Measurements from ENCODE around the gene NBL1. TPM values are rescaled to one million over a fixed set of nuclear protein-coding genes. Genes with fewer than 3 reads are reported as not detected.

NBL1 gene
- total and polyA plus RNA-seq, 4 donors, result 0.72 to 4.4 (median 1.7) TPM

DNA sequence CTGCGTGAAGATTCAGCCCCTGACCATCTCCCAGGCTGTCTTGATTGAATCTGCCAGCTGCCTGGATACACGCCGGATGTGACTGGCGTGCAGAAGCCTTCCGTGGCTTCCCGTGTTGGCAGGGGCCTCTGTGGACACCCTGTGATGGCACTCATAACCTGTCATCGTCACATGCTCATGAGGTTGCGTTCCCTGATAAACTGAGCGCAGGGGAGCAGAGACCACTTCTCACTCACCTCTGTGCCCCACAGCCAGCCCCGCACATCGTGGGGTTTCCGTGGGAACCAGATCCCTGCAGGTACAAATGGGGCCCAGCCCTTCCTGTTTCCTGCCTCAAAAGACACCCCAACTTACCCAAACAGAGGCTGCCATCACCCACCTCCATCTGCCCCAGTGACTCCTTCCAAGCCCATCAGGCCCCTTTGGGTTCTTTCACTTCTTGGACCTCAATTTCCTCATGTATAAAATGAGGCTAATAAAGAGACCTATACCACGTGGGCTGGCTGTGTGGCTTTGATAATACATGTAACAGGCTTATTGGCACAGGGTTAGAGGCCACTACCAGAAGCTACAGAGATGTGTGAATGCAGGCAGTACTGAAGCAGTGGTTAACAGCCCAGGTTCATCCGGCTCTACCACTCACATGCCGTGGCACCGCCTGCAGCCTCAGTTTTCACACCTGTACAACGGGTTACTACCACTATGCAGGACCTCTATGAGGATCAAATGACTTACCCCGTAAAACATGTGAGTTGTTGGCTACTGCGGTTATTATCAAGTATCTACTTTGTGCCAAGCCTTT, 44.1 kb downstream of the NBL1 start:
- Histone ChIP-seq H3K9ac (ENCODE audit: low read depth in 1 of 2, low read length in 2 of 2) (no peak overlapping the region), H3K36me3 (ENCODE audit: control insufficient read depth in 4 of 4, insufficient read depth in 3 of 4, low read depth in 1 of 4, low read length in 3 of 4) (peaks cover 0 to 8% (median 4%) of the 10 kb centered on the region in 4 donors), H3K4me3 (ENCODE audit: low read depth in 1 of 3, low read length in 3 of 3) (no peak overlapping the region), H3K4me1 (ENCODE audit: control insufficient read depth in 4 of 4, insufficient read depth in 4 of 4, low read length in 3 of 4) (no peaks in the 10 kb centered on the region), H3K27ac (ENCODE audit: low read depth in 1 of 2, low read length in 2 of 2) (no peak overlapping the region), H3K9me3 (ENCODE audit: control insufficient read depth in 4 of 4, low read length in 3 of 4) (no peaks in the 10 kb centered on the region), H3K27me3 (ENCODE audit: control insufficient read depth in 4 of 4, insufficient read depth in 4 of 4, low read length in 3 of 4) (no peaks in the 10 kb centered on the region)
- DNase-seq (ENCODE audit: low spot score), result no peak
- 93% methylated on average over 19 of the region's 19 CpGs for WGBS
- TF ChIP-seq, protein P1, sequence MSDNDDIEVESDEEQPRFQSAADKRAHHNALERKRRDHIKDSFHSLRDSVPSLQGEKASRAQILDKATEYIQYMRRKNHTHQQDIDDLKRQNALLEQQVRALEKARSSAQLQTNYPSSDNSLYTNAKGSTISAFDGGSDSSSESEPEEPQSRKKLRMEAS (IDR thresholded peaks at IDR 0.05), result no peak
- TF ChIP-seq HNF4A (conservative IDR thresholded peaks at IDR 0.05) (no peak), RXRA (IDR thresholded peaks at IDR 0.05) (no peak), HNF4G (IDR thresholded peaks at IDR 0.05) (no peak), NR2F2 (IDR thresholded peaks at IDR 0.05) (no peak), RAD21 (IDR thresholded peaks at IDR 0.05) (no peak)

DNA sequence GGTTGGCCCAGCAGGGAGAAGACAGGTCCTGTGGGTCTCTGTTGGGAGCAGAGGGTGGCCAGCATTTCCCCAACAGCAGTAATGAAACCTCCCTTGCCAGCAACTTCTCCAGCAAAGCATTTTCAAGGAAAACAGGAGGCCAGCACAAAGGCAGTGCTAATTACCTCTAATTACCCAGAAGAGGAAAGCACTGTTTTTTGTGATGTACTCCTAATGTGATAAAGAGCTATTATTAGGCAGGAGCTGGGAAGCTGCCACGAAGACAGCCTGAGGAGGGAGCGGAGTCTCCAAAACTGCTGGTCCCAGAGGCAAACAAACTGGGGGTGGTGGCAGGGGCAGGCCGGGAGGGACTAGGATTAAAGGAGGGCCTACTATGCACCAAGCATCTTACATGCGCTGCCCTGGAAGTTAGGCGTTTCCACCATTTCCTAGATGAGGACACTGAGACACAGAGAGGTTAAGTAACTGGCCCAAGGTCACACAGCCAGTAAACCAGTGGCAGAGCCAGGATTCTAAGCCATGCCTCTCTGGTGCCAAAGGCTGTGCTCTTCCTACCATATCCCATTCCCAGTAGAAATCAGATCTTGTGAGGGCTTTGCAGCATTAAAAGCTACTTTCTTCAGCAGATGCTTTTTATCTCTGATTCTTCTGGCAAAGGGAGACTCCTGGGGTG, 45.1 kb downstream of the NBL1 start:
- no peaks in the 10 kb centered on the region for H3K27me3 ChIP-seq (ENCODE audit: control insufficient read depth in 4 of 4, insufficient read depth in 4 of 4, low read length in 3 of 4)
- TF ChIP-seq FOXA2 (IDR thresholded peaks at IDR 0.05), result no peak
- TF ChIP-seq GABPA (IDR thresholded peaks at IDR 0.05 in 1 of 2, conservative IDR thresholded peaks at IDR 0.05 in 1 of 2), result no peak
- TF ChIP-seq JUND (IDR thresholded peaks at IDR 0.05), result no peak
- TF ChIP-seq, protein P2, sequence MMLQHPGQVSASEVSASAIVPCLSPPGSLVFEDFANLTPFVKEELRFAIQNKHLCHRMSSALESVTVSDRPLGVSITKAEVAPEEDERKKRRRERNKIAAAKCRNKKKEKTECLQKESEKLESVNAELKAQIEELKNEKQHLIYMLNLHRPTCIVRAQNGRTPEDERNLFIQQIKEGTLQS (IDR thresholded peaks at IDR 0.05), result no peak
- TF ChIP-seq, protein P3, sequence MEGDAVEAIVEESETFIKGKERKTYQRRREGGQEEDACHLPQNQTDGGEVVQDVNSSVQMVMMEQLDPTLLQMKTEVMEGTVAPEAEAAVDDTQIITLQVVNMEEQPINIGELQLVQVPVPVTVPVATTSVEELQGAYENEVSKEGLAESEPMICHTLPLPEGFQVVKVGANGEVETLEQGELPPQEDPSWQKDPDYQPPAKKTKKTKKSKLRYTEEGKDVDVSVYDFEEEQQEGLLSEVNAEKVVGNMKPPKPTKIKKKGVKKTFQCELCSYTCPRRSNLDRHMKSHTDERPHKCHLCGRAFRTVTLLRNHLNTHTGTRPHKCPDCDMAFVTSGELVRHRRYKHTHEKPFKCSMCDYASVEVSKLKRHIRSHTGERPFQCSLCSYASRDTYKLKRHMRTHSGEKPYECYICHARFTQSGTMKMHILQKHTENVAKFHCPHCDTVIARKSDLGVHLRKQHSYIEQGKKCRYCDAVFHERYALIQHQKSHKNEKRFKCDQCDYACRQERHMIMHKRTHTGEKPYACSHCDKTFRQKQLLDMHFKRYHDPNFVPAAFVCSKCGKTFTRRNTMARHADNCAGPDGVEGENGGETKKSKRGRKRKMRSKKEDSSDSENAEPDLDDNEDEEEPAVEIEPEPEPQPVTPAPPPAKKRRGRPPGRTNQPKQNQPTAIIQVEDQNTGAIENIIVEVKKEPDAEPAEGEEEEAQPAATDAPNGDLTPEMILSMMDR (IDR thresholded peaks at IDR 0.05; ENCODE audit: low read depth, low read length, missing input control), result no peak
- no peak for TF ChIP-seq RXRA (IDR thresholded peaks at IDR 0.05)
- DNase-seq (ENCODE audit: low spot score), result no peak
- no peak overlapping the region for H3K27ac ChIP-seq (ENCODE audit: low read depth in 1 of 2, low read length in 2 of 2)
- H3K9ac ChIP-seq (ENCODE audit: low read depth in 1 of 2, low read length in 2 of 2), result no peak overlapping the region
- WGBS, result 88% methylated on average over 5 of the region's 5 CpGs
- H3K9me3 ChIP-seq (ENCODE audit: control insufficient read depth in 4 of 4, low read length in 3 of 4), result no peaks in the 10 kb centered on the region
- no peaks in the 10 kb centered on the region for H3K4me1 ChIP-seq (ENCODE audit: control insufficient read depth in 4 of 4, insufficient read depth in 4 of 4, low read length in 3 of 4)
- peaks cover 0 to 15% (median 5%) of the 10 kb centered on the region in 4 donors for H3K36me3 ChIP-seq (ENCODE audit: control insufficient read depth in 4 of 4, insufficient read depth in 3 of 4, low read depth in 1 of 4, low read length in 3 of 4)
- no peak overlapping the region for H3K4me3 ChIP-seq (ENCODE audit: low read depth in 1 of 3, low read length in 3 of 3)

DNA sequence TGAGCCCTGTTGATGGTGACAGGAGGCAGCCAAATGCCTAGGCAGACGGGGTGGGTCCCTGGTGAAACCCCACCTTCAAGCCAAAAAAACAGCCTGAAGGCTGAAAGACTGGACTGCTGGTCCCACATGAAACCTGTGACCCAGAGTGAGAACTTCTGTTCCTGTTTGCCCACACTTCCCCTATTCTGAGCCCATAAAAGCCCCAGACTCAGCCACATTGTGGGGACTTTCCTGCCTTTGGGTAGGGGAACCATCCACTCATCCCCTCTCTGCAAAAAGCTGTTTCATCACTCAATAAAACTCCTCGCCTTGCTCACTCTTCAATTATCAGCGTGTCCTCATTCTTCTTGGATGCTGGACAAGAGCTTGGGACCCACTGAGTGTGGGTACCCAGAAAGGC, 45.7 kb downstream of the NBL1 start:
- no peaks in the 10 kb centered on the region for H3K9me3 ChIP-seq (ENCODE audit: control insufficient read depth in 4 of 4, low read length in 3 of 4)
- no peaks in the 10 kb centered on the region for H3K4me1 ChIP-seq (ENCODE audit: control insufficient read depth in 4 of 4, insufficient read depth in 4 of 4, low read length in 3 of 4)
- no peak overlapping the region for H3K27ac ChIP-seq (ENCODE audit: low read depth in 1 of 2, low read length in 2 of 2)
- peaks cover 0 to 21% (median 8%) of the 10 kb centered on the region in 4 donors for H3K36me3 ChIP-seq (ENCODE audit: control insufficient read depth in 4 of 4, insufficient read depth in 3 of 4, low read depth in 1 of 4, low read length in 3 of 4)
- no peak overlapping the region for H3K4me3 ChIP-seq (ENCODE audit: low read depth in 1 of 3, low read length in 3 of 3)
- no peaks in the 10 kb centered on the region for H3K27me3 ChIP-seq (ENCODE audit: control insufficient read depth in 4 of 4, insufficient read depth in 4 of 4, low read length in 3 of 4)
- WGBS, result 98% methylated on average over 3 of the region's 3 CpGs
- no peak for DNase-seq (ENCODE audit: low spot score)
- no peak overlapping the region for H3K9ac ChIP-seq (ENCODE audit: low read depth in 1 of 2, low read length in 2 of 2)
- TF ChIP-seq FOXA1 (IDR thresholded peaks at IDR 0.05) (no peak), FOXA2 (IDR thresholded peaks at IDR 0.05) (no peak), SP1 (IDR thresholded peaks at IDR 0.05) (no peak), YY1 (IDR thresholded peaks at IDR 0.05) (no peak), HNF4G (IDR thresholded peaks at IDR 0.05) (no peak)
- TF ChIP-seq, protein P4, sequence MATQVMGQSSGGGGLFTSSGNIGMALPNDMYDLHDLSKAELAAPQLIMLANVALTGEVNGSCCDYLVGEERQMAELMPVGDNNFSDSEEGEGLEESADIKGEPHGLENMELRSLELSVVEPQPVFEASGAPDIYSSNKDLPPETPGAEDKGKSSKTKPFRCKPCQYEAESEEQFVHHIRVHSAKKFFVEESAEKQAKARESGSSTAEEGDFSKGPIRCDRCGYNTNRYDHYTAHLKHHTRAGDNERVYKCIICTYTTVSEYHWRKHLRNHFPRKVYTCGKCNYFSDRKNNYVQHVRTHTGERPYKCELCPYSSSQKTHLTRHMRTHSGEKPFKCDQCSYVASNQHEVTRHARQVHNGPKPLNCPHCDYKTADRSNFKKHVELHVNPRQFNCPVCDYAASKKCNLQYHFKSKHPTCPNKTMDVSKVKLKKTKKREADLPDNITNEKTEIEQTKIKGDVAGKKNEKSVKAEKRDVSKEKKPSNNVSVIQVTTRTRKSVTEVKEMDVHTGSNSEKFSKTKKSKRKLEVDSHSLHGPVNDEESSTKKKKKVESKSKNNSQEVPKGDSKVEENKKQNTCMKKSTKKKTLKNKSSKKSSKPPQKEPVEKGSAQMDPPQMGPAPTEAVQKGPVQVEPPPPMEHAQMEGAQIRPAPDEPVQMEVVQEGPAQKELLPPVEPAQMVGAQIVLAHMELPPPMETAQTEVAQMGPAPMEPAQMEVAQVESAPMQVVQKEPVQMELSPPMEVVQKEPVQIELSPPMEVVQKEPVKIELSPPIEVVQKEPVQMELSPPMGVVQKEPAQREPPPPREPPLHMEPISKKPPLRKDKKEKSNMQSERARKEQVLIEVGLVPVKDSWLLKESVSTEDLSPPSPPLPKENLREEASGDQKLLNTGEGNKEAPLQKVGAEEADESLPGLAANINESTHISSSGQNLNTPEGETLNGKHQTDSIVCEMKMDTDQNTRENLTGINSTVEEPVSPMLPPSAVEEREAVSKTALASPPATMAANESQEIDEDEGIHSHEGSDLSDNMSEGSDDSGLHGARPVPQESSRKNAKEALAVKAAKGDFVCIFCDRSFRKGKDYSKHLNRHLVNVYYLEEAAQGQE (IDR thresholded peaks at IDR 0.05), result no peak
- TF ChIP-seq, protein P3 (IDR thresholded peaks at IDR 0.05; ENCODE audit: low read depth, low read length, missing input control), result no peak
- TF ChIP-seq, protein P5, sequence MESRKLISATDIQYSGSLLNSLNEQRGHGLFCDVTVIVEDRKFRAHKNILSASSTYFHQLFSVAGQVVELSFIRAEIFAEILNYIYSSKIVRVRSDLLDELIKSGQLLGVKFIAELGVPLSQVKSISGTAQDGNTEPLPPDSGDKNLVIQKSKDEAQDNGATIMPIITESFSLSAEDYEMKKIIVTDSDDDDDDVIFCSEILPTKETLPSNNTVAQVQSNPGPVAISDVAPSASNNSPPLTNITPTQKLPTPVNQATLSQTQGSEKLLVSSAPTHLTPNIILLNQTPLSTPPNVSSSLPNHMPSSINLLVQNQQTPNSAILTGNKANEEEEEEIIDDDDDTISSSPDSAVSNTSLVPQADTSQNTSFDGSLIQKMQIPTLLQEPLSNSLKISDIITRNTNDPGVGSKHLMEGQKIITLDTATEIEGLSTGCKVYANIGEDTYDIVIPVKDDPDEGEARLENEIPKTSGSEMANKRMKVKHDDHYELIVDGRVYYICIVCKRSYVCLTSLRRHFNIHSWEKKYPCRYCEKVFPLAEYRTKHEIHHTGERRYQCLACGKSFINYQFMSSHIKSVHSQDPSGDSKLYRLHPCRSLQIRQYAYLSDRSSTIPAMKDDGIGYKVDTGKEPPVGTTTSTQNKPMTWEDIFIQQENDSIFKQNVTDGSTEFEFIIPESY (IDR thresholded peaks at IDR 0.05), result no peak
